Nephron progenitor cell (in vitro differentiated cells): ENCODE measurements around the gene C12orf42.

Experiments
- DNase-seq: peaks from one replicate; pipeline ENCODE4 v3.0.0; 2021
- H3K27ac Mint-ChIP-seq: 2 replicates; pipeline ENCODE4 v1.8.0; 2021; ENCODE audit warnings: mild to moderate bottlenecking, moderate library complexity, mixed read lengths
- H3K27me3 Mint-ChIP-seq: 2 replicates; pipeline ENCODE4 v1.8.0; 2021; ENCODE audit warnings: mild to moderate bottlenecking, low read depth, mixed read lengths; ENCODE audit not compliant: poor library complexity
- H3K36me3 Mint-ChIP-seq: 2 replicates; pipeline ENCODE4 v1.8.0; 2021; ENCODE audit warnings: low read depth, mixed read lengths
- H3K4me1 Mint-ChIP-seq: 2 replicates; pipeline ENCODE4 v1.8.0; 2021; ENCODE audit warnings: mixed read lengths
- H3K4me3 Mint-ChIP-seq: 2 replicates; pipeline ENCODE4 v1.8.0; 2021; ENCODE audit warnings: mild to moderate bottlenecking, moderate library complexity, mixed read lengths
- H3K9me3 Mint-ChIP-seq: 2 replicates; pipeline ENCODE4 v1.8.0; 2021; ENCODE audit warnings: mild to moderate bottlenecking, moderate library complexity, mixed read lengths
- TF ChIP-seq, protein P1 (sequence below): fragments of 200-600 bp; sonication (generic); IDR thresholded peaks from 2 replicates; pipeline ENCODE4 v1.5.0; 2021; ENCODE audit warnings: antibody characterized with exemption

C12orf42 gene

DNA sequence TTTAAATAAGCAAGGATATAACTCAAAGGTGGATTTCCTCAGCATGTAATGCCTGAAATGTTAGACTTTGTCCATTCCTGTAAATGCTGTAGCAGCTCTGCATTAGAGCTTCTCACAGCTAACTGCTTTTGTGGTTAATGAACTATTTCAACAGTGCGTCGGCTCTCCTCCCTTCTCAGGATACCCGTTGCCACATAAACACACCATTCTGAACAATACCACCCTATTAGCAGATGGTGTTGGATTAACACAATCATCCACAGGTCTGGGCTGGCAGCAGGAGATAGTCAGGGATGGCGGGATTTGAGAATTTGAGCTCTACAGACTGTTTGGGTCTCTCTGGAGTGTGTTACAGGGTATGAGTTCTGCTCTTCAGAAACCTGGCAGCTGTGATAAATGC, 33.5 kb upstream of the C12orf42 start:
- peaks cover 15% of the 10 kb centered on the region for H3K9me3 Mint-ChIP-seq
- no peak overlapping the region for H3K27ac Mint-ChIP-seq
- H3K27me3 Mint-ChIP-seq: no peaks in the 10 kb centered on the region
- no peaks in the 10 kb centered on the region for H3K36me3 Mint-ChIP-seq
- peaks cover 25% of the 10 kb centered on the region for H3K4me1 Mint-ChIP-seq
- TF ChIP-seq, protein P1, sequence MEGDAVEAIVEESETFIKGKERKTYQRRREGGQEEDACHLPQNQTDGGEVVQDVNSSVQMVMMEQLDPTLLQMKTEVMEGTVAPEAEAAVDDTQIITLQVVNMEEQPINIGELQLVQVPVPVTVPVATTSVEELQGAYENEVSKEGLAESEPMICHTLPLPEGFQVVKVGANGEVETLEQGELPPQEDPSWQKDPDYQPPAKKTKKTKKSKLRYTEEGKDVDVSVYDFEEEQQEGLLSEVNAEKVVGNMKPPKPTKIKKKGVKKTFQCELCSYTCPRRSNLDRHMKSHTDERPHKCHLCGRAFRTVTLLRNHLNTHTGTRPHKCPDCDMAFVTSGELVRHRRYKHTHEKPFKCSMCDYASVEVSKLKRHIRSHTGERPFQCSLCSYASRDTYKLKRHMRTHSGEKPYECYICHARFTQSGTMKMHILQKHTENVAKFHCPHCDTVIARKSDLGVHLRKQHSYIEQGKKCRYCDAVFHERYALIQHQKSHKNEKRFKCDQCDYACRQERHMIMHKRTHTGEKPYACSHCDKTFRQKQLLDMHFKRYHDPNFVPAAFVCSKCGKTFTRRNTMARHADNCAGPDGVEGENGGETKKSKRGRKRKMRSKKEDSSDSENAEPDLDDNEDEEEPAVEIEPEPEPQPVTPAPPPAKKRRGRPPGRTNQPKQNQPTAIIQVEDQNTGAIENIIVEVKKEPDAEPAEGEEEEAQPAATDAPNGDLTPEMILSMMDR: no peak
- DNase-seq: no peak
- no peak overlapping the region for H3K4me3 Mint-ChIP-seq

DNA sequence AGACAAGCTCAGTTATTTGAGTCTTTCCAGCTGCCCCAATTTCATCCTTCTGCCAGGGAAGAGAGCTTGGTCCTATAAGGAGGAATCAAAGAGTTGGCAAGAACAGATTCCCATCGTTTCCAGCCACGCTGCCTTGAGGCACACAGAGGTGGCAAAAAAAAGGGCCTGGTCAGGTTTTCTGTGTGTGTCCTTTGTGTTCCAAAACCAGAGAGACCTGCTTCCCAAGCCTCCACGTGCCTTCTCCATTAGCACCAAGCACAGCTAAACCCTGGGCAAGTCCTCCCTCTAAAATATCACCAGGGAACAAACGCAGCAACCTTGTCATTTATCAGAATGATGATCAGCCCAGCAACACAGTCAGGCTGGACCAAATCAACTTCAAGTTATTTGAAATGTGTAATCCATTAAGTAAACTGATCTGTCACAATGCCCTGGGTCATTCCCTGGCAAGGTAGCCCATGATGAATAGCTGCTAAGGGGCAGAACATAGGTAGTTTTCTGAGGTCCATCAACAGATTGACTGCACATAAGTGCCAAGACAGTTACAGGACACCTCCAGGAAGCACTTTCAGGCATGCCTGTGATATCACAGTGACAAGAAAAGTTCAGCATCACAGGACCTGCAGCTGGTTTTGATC, 28.6 kb upstream of the C12orf42 start:
- H3K9me3 Mint-ChIP-seq: peaks cover 15% of the 10 kb centered on the region
- H3K4me3 Mint-ChIP-seq: no peak overlapping the region
- H3K4me1 Mint-ChIP-seq: peaks cover 10% of the 10 kb centered on the region
- TF ChIP-seq, protein P1: no peak
- DNase-seq: no peak
- peaks cover 6% of the 10 kb centered on the region for H3K27me3 Mint-ChIP-seq
- no peak overlapping the region for H3K27ac Mint-ChIP-seq
- no peaks in the 10 kb centered on the region for H3K36me3 Mint-ChIP-seq

DNA sequence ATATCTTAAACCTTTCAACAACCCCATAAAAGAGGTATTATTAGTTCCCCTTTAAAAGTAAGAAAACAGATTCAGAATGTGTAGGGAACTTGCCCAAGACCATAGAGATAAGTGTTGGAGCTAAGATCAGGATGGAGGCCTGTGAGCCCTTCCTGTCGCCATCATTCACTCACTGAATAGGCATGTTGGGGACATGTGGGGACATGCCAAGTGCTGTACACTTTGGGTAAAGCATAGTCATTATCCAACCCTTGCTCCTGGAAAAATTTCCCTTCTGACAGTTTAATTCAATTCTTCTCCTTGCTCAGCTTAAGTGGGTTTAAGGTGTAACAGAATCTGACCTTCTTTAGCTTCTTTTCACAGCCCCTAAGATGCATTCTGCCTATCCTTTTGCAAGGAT, 28.0 kb upstream of the C12orf42 start:
- no peaks in the 10 kb centered on the region for H3K36me3 Mint-ChIP-seq
- peaks cover 6% of the 10 kb centered on the region for H3K27me3 Mint-ChIP-seq
- no peak for DNase-seq
- H3K27ac Mint-ChIP-seq: no peak overlapping the region
- peaks cover 13% of the 10 kb centered on the region for H3K9me3 Mint-ChIP-seq
- H3K4me3 Mint-ChIP-seq: no peak overlapping the region
- TF ChIP-seq, protein P1: no peak
- H3K4me1 Mint-ChIP-seq: peaks cover 4% of the 10 kb centered on the region

- Mint-ChIP-seq H3K4me3 (no peak overlapping the region), H3K27ac (no peak overlapping the region), H3K9me3 (no peaks in the 10 kb centered on the region), H3K36me3 (no peaks in the 10 kb centered on the region), H3K27me3 (peaks cover 13% of the 10 kb centered on the region), H3K4me1 (no peaks in the 10 kb centered on the region)
- no peak for DNase-seq
- TF ChIP-seq, protein P1: no peak
Observed at GRCh38 chr12:103520686-103521215, 25.0 kb upstream of the C12orf42 start.

- H3K9me3 Mint-ChIP-seq: no peaks in the 10 kb centered on the region
- no peak overlapping the region for H3K27ac Mint-ChIP-seq
- TF ChIP-seq, protein P1: no peak
- no peaks in the 10 kb centered on the region for H3K36me3 Mint-ChIP-seq
- DNase-seq: no peak
- no peaks in the 10 kb centered on the region for H3K4me1 Mint-ChIP-seq
- peaks cover 13% of the 10 kb centered on the region for H3K27me3 Mint-ChIP-seq
- H3K4me3 Mint-ChIP-seq: no peak overlapping the region
Observed at GRCh38 chr12:103519632-103520031, 23.9 kb upstream of the C12orf42 start.

- TF ChIP-seq, protein P1: no peak
- Mint-ChIP-seq H3K4me3 (no peak overlapping the region), H3K36me3 (no peaks in the 10 kb centered on the region), H3K27ac (no peak overlapping the region), H3K4me1 (no peaks in the 10 kb centered on the region), H3K9me3 (no peaks in the 10 kb centered on the region), H3K27me3 (peaks cover 17% of the 10 kb centered on the region)
- DNase-seq: no peak
Observed at GRCh38 chr12:103518899-103519298, 23.1 kb upstream of the C12orf42 start.
